A549 (cell line): ENCODE results near the gene EPB42. TPM values are rescaled to one million over a fixed set of nuclear protein-coding genes. Genes with fewer than 3 reads are reported as not detected.
"Not testable (repeated sequence)": the region's sequence is repeated elsewhere in the genome, so short reads cannot be mapped to it uniquely, and the experiment has no call there.

ENCODE experiments used
- ATAC-seq, 2 experiments: fragments of 200-7000 bp in 1 of 2; fragments of >200 bp in 1 of 2; cut with Nextera tagmentation in 1 of 2; cut with Tn5 transposase in 1 of 2; 3 replicates each; pipeline versions ENCODE4 v1.8.0 to v1.9.1; 2018 to 2020; ENCODE audit warnings: mild to moderate bottlenecking in 1 of 2, moderate library complexity in 1 of 2
- CTCF ChIA-PET: fragments of 300-600 bp; sonication (Branson Sonifier 250); formaldehyde crosslinking; extraction: SDS; loops from one replicate; lab custom pipeline; 2021; ENCODE audit warnings: antibody characterized with exemption, inconsistent platforms; lab: Yijun Ruan, JAX
- POLR2A ChIA-PET: fragments of 350-600 bp; formaldehyde crosslinking; extraction: SDS; loops from one replicate; lab custom pipeline; 2021; ENCODE audit warnings: antibody characterized with exemption, inconsistent platforms; lab: Yijun Ruan, JAX
- DNase-seq, 2 experiments: peaks; one replicate each; pipeline versions ENCODE4 v3.0.0 to v3.0.0-alpha.2; 2011 to 2016; ENCODE audit warnings: low read depth in 1 of 2, low spot score in 1 of 2
- FAIRE-seq: peaks from 2 replicates; lab custom pipeline; 2011; peaks lifted over from hg19 to GRCh38; lab: Jason Lieb, UNC
- H3K27ac ChIP-seq, 2 experiments: fragments of >200 bp; sonication (Bioruptor Twin); formaldehyde crosslinking; 3 replicates each; pipeline ENCODE4 v1.5.1; 2016 to 2017
- H3K4me1 ChIP-seq: fragments of >200 bp; sonication (Bioruptor Twin); formaldehyde crosslinking; 3 replicates; pipeline ENCODE4 v1.6.1; 2016
- H3K4me2 ChIP-seq: fragments of >200 bp; sonication (Bioruptor Twin); formaldehyde crosslinking; 3 replicates; pipeline ENCODE4 v1.6.1; 2016
- H3K4me3 ChIP-seq: fragments of >200 bp; sonication (Bioruptor Twin); formaldehyde crosslinking; 3 replicates; pipeline ENCODE4 v1.5.1; 2016
- H3K9me3 ChIP-seq: fragments of >200 bp; sonication (Bioruptor Twin); formaldehyde crosslinking; 3 replicates; pipeline ENCODE4 v1.6.1; 2016
- BHLHE40 ChIP-seq: IDR thresholded peaks from 2 replicates; pipeline ENCODE4 v1.6.1; 2012; ENCODE audit warnings: low read depth, low read length, inconsistent platforms
- CBX2 ChIP-seq: fragments of 200-600 bp; sonication (generic); IDR thresholded peaks from 2 replicates; pipeline ENCODE4 v1.6.1; 2016; ENCODE audit warnings: low read depth, mild to moderate bottlenecking, borderline replicate concordance
- EHF ChIP-seq: fragments of 250-450 bp; sonication (Bioruptor Pico); IDR thresholded peaks from 2 replicates; pipeline ENCODE4 v1.5.0; 2020; ENCODE audit warnings: mild to moderate bottlenecking
- EHMT2 ChIP-seq: fragments of 200-600 bp; sonication (generic); IDR thresholded peaks from 2 replicates; pipeline ENCODE4 v1.6.1; 2016; ENCODE audit warnings: antibody characterized with exemption, low read depth, mild to moderate bottlenecking, moderate library complexity
- ESRRA ChIP-seq: fragments of 150-350 bp; IDR thresholded peaks from 2 replicates; pipeline ENCODE4 v1.6.1; 2014; ENCODE audit warnings: mild to moderate bottlenecking, low read length, borderline replicate concordance
- GATA3 ChIP-seq: IDR thresholded peaks from 2 replicates; pipeline ENCODE4 v1.6.1; 2012; ENCODE audit warnings: borderline replicate concordance
- HDAC2 ChIP-seq: fragments of 200-600 bp; sonication (generic); IDR thresholded peaks from 2 replicates; pipeline ENCODE4 v1.6.1; 2016
- HEYL ChIP-seq: fragments of 250-450 bp; sonication (Bioruptor Pico); IDR thresholded peaks from 2 replicates; pipeline ENCODE4 v1.8.0; 2021; ENCODE audit warnings: mild to moderate bottlenecking, moderate library complexity
- HMGXB4 ChIP-seq: fragments of 250-450 bp; sonication (Bioruptor Pico); IDR thresholded peaks from 2 replicates; pipeline ENCODE4 v1.5.0; 2021; ENCODE audit warnings: mild to moderate bottlenecking, moderate library complexity, borderline replicate concordance
- HOXB13 ChIP-seq: fragments of 250-450 bp; sonication (Bioruptor Pico); IDR thresholded peaks from 2 replicates; pipeline ENCODE4 v1.5.0; 2020; ENCODE audit warnings: low read depth, mild to moderate bottlenecking, moderate library complexity
- KDM1A ChIP-seq: fragments of 200-600 bp; sonication (generic); IDR thresholded peaks from 2 replicates; pipeline ENCODE4 v1.6.1; 2016; ENCODE audit warnings: low read depth, mild to moderate bottlenecking
- KDM5A ChIP-seq: fragments of 200-600 bp; sonication (generic); IDR thresholded peaks from 2 replicates; pipeline ENCODE4 v1.6.1; 2016; ENCODE audit warnings: antibody characterized with exemption, mild to moderate bottlenecking
- PHF8 ChIP-seq: fragments of 200-600 bp; sonication (generic); IDR thresholded peaks from 2 replicates; pipeline ENCODE4 v1.6.1; 2016; ENCODE audit warnings: low read depth, mild to moderate bottlenecking, antibody characterized with exemption, moderate library complexity, borderline replicate concordance
- POLR2A ChIP-seq: IDR thresholded peaks from 2 replicates; pipeline ENCODE4 v1.6.1; 2012; ENCODE audit warnings: mild to moderate bottlenecking, low read length
- POLR2AphosphoS2 ChIP-seq: conservative IDR thresholded peaks from 2 replicates; pipeline ENCODE4 v1.6.1; 2012; ENCODE audit warnings: low read length, improper control_type of control experiment, inconsistent platforms
- RAD21 ChIP-seq, 2 experiments: fragments of >200 bp in 1 of 2; sonication (Bioruptor Twin) in 1 of 2; formaldehyde crosslinking in 1 of 2; IDR thresholded peaks in 1 of 2; conservative IDR thresholded peaks in 1 of 2; 2 replicates in 1 of 2; 3 replicates in 1 of 2; pipeline ENCODE4 v1.6.1; 2012 to 2018; ENCODE audit warnings: inconsistent platforms in 1 of 2
- RCOR1 ChIP-seq: fragments of 150-350 bp; IDR thresholded peaks from 2 replicates; pipeline ENCODE4 v1.6.1; 2014; ENCODE audit warnings: antibody characterized with exemption, low read length, low read depth
- REST ChIP-seq: fragments of 200-600 bp; sonication (generic); IDR thresholded peaks from 2 replicates; pipeline ENCODE4 v1.6.1; 2016; ENCODE audit warnings: antibody characterized with exemption, mild to moderate bottlenecking, moderate library complexity
- RNF2 ChIP-seq: fragments of 200-600 bp; sonication (generic); IDR thresholded peaks from 2 replicates; pipeline ENCODE4 v1.6.1; 2016; ENCODE audit warnings: low read depth, mild to moderate bottlenecking, antibody characterized with exemption, moderate library complexity, borderline replicate concordance
- ZFP36 ChIP-seq: fragments of 450-650 bp; IDR thresholded peaks from 2 replicates; pipeline ENCODE4 v1.6.1; 2014; ENCODE audit warnings: borderline replicate concordance; ENCODE audit not compliant: partially characterized antibody
- WGBS: methylation state at CpG from one replicate; pipeline ENCODE4 v1.1.6; 2017; ENCODE audit errors: missing lambda C conversion rate; 5-methylcytosine and 5-hydroxymethylcytosine counted together
- polyA plus RNA-seq, 4 experiments: library from polyadenylated mRNA; depleted of rRNA in 3 of 4; stranded (reverse); fragments of >200 nt; fragmentation: RNase III in 1 of 4; extraction: RNeasy Plus Mini Kit Qiagen cat#74134 plus additional on column Dnase treatment in 1 of 4; gene quantifications; 2 replicates in 3 of 4; 3 replicates in 1 of 4; pipeline ENCODE4 v1.2.3, GENCODE V29; 2011 to 2017
- TF ChIP-seq, protein P1 (sequence below): fragments of 250-450 bp; sonication (Bioruptor Pico); IDR thresholded peaks from 2 replicates; pipeline ENCODE4 v1.5.0; 2020; ENCODE audit warnings: low read depth, mild to moderate bottlenecking, moderate library complexity

Gene EPB42
- polyA plus RNA-seq, 2 of the 4 experiments (the other 2 are of a cell fraction): not detected

DNA sequence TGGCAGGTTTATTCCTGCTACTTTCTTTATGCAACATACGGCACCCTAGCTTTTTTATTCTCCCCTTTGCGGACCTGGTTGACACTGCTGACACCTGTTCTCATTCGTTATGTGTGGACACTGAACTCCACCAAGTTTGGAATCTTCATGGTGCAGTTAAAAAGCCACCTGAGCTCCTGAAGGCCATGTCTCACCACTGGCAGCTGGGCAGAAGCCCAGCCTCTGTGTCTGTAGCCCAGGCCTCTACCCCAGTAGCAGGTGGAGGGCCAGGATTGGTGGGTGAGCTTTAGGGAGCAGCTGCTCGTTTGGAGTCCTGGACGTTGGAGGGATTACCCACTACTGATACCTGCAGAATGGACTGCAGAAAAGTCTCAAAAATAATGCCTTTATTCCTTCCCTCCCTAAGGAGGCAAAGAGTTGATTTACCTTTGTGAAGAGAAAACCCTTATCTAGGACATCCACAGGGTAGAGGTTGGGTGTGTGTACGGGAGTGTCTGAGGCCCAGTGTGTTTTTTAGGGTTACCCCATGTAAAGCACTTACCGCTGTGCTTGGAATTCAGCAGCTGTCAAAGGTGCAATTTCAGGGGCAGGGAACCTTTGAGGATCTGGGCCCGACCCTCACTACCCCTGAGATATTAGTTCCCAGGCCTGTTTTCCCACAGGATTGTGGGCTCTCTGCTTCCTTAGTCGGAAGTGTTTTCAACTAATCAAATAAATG is 36.3 kb downstream of the EPB42 start:
- Histone ChIP-seq H3K9me3 (no peaks in the 10 kb centered on the region), H3K4me3 (no peak overlapping the region), H3K4me1 (peaks cover 6% of the 10 kb centered on the region; the same call in 2 of the 3 replicates), H3K27ac (peak overlapping the region in 1 of 2 experiments; percentile 58; a peak in 3 of 6 replicates), H3K4me2 (no peak overlapping the region; the same call in 2 of the 3 replicates)
- ChIA-PET CTCF (interaction anchor here (0.8 to 3.4 kb wide), 4 partner anchors 11 to 115 kb away, joined by 3 to 19 read pairs (median 6); no protein-coding TSS in a partner anchor), POLR2A (interaction anchor here (0.8 kb wide), 1 partner anchor 20 kb away, joined by 3 read pairs; no protein-coding TSS in a partner anchor)
- ATAC-seq (0 out of 6 replicates have a peak, but pooled peaks of 1 of the 2 experiments have one; percentile 2), FAIRE-seq (no peak), DNase-seq (no peak)
- TF ChIP-seq GATA3: no peak
- TF ChIP-seq ESRRA: no peak
- no peak for TF ChIP-seq CBX2
- no peak for TF ChIP-seq REST
- TF ChIP-seq POLR2A: no peak
- TF ChIP-seq BHLHE40: no peak
- TF ChIP-seq EHF: no peak
- TF ChIP-seq HMGXB4: no peak
- TF ChIP-seq HEYL (CRISPR knock-in tag): no peak
- TF ChIP-seq HOXB13 (CRISPR knock-in tag): no peak
- no peak for TF ChIP-seq RCOR1
- TF ChIP-seq POLR2AphosphoS2: no peak
- TF ChIP-seq, protein P1, sequence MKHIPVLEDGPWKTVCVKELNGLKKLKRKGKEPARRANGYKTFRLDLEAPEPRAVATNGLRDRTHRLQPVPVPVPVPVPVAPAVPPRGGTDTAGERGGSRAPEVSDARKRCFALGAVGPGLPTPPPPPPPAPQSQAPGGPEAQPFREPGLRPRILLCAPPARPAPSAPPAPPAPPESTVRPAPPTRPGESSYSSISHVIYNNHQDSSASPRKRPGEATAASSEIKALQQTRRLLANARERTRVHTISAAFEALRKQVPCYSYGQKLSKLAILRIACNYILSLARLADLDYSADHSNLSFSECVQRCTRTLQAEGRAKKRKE (CRISPR knock-in tag): no peak
- TF ChIP-seq HDAC2: no peak
- no peak for TF ChIP-seq RAD21 (conservative IDR thresholded peaks at IDR 0.05 in 1 of 2, IDR thresholded peaks at IDR 0.05 in 1 of 2)
- TF ChIP-seq KDM5A: no peak
- TF ChIP-seq EHMT2: no peak
- TF ChIP-seq KDM1A: no peak
- no peak for TF ChIP-seq RNF2
- no peak for TF ChIP-seq PHF8
- 84% methylated on average over 7 of the region's 9 CpGs for WGBS

GRCh38 chr15:43183270-43183669 is 37.5 kb downstream of the EPB42 start:
- FAIRE-seq (no peak), ATAC-seq (no peak), DNase-seq (no peak)
- no peak overlapping the region for H3K4me3 ChIP-seq
- ChIA-PET POLR2A (no interaction called here), CTCF (no interaction called here)
- 60% methylated on average over 3 of the region's 3 CpGs for WGBS
- H3K4me2 ChIP-seq: no peak overlapping the region
- TF ChIP-seq ZFP36: no peak
- TF ChIP-seq RAD21 (conservative IDR thresholded peaks at IDR 0.05 in 1 of 2, IDR thresholded peaks at IDR 0.05 in 1 of 2): no peak
- H3K4me1 ChIP-seq: peaks cover 6% of the 10 kb centered on the region; the same call in 2 of the 3 replicates
- H3K9me3 ChIP-seq: no peaks in the 10 kb centered on the region
- H3K27ac ChIP-seq: no peak overlapping the region

DNA sequence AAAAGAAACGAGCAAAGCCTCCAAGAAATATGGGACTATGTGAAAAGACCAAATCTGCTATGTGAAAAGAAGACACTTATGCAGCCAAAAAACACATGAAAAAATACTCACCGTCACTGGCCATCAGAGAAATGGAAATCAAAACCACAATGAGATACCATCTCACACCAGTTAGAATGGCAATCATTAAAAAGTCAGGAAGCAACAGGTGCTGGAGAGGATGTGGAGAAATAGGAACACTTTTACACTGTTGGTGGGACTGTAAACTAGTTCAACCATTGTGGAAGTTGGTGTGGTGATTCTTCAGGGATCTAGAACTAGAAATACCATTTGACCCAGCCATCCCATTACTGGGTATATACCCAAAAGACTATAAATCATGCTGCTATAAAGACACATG is 43.7 kb downstream of the EPB42 start:
- CTCF ChIA-PET, H3K27ac ChIP-seq, ATAC-seq, H3K4me3 ChIP-seq, H3K4me2 ChIP-seq, DNase-seq, POLR2A ChIA-PET, FAIRE-seq, H3K9me3 ChIP-seq, H3K4me1 ChIP-seq: not testable (repeated sequence)
- 97% methylated on average over 2 of the region's 2 CpGs for WGBS

DNA sequence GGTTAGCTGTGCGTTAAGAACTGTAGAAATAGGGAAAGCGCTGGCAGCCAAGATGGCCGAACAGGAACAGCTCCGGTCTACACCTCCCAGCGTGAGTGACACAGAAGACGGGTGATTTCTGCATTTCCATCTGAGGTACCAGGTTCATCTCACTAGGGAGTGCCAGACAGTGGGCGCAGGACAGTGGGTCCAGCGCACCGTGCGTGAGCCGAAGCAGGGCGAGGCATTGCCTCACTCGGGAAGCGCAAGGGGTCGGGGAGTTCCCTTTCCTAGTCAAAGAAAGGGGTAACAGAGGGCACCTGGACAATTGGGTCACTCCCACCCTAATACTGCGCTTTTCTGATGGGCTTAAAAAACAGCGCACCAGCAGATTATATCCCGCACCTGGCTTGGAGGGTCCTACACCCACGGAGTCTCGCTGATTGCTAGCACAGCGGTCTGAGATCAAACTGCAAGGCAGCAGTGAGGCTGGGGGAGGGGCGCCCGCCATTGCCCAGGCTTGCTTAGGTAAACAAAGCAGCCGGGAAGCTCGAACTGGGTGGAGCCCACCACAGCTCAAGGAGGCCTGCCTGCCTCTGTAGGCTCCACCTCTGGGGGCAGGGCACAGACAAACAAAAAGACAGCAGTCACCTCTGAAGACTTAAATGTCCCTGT is 45.0 kb downstream of the EPB42 start:
- H3K4me1 ChIP-seq, FAIRE-seq, DNase-seq, H3K9me3 ChIP-seq, H3K27ac ChIP-seq, CTCF ChIA-PET, POLR2A ChIA-PET, H3K4me2 ChIP-seq, ATAC-seq, H3K4me3 ChIP-seq: not testable (repeated sequence)
- WGBS: 90% methylated on average over 24 of the region's 25 CpGs
